Ovary (tissue), 9 donors: Measurements from ENCODE around the gene VWA3B. TPM values are rescaled to one million over a fixed set of nuclear protein-coding genes. Genes with fewer than 3 reads are reported as not detected.

Experiments
- DNase-seq, 5 donors: peaks; one replicate each; pipeline ENCODE4 v3.0.0-alpha.2; 2019 to 2020
- H3K27ac ChIP-seq, 2 donors: fragments of 200-600 bp; one replicate each; pipeline versions ENCODE4 v1.5.1 to v1.8.0; 2019 to 2022
- H3K27me3 ChIP-seq: fragments of 200-600 bp; one replicate; pipeline ENCODE4 v1.8.0; 2022
- H3K36me3 ChIP-seq: fragments of 200-600 bp; sonication (generic); one replicate; pipeline ENCODE4 v1.5.1; 2019
- H3K4me1 ChIP-seq: one replicate; pipeline ENCODE4 v1.8.1; 2013; ENCODE audit warnings: mild to moderate bottlenecking, moderate library complexity; ENCODE audit not compliant: insufficient read depth
- H3K4me3 ChIP-seq: fragments of 200-600 bp; sonication (generic); one replicate; pipeline ENCODE4 v1.5.1; 2017
- H3K9me3 ChIP-seq, 2 donors: fragments of 200-600 bp in 1 of 2; sonication (generic) in 1 of 2; one replicate each; pipeline versions ENCODE4 v1.5.1 to v1.8.1; 2013 to 2019; ENCODE audit warnings: mild to moderate bottlenecking in 1 of 2, moderate library complexity in 1 of 2
- EP300 ChIP-seq: sonication (generic); formaldehyde crosslinking; IDR thresholded peaks from one replicate; pipeline ENCODE4 v1.6.1; 2017; ENCODE audit warnings: antibody characterized with exemption
- POLR2A ChIP-seq: fragments of 450-650 bp; IDR thresholded peaks from one replicate; pipeline ENCODE4 v1.6.1; 2017; ENCODE audit warnings: antibody characterized with exemption, mild to moderate bottlenecking, moderate library complexity
- WGBS, 3 donors: extraction: QIAGEN DNeasy Blood & Tissue Kit in 1 of 3; methylation state at CpG; one replicate each; pipeline versions ENCODE4 v1.1.5 to v1.1.7; 2013 to 2017; 5-methylcytosine and 5-hydroxymethylcytosine counted together
- intact Hi-C, 4 donors: fragments of 100-400 bp; cut with DNase I; formaldehyde crosslinking; loops; one replicate each; pipeline versions ENCODE4 v1.11.0 to v1.15.1; 2022 to 2023
- polyA plus RNA-seq, 2 donors: library from polyadenylated mRNA; stranded (reverse); fragments of 200-250 nt in 1 of 2; fragments of 350-450 nt in 1 of 2; fragmentation: Illumina TruSeq in 1 of 2; extraction: RNeasy Lipid Tissue Mini Kit (QIAGEN cat#74804) in 1 of 2; gene quantifications; one replicate each; pipeline ENCODE4 v1.2.3, GENCODE V29; 2013 to 2014
- total RNA-seq, 7 donors: library from RNA; depleted of rRNA in 2 of 7; stranded (reverse); fragments of >200 nt in 2 of 7; fragmentation: NEBNext Ultra II Directional in 3 of 7; extraction: Animal tissue kit (Norgen Biotek cat#: 25700) in 3 of 7; gene quantifications; one replicate each; pipeline versions ENCODE4 v1.1.0 to v1.2.4, GENCODE V29; 2016 to 2023
- TF ChIP-seq, protein P1 (sequence below), 3 donors: fragments of 450-650 bp in 2 of 3; fragments of 200-600 bp in 1 of 3; IDR thresholded peaks; one replicate each; pipeline versions ENCODE4 v1.5.1 to v1.8.0; 2016 to 2022; ENCODE audit warnings: antibody characterized with exemption in 3 of 3, mild to moderate bottlenecking in 1 of 3
- donor health status: DM: no; HTN: no; CAD: no; lungs with moderate emphysema.
- donor health status: DM: no; HTN: no; CAD: no.
- donor health status: Bipolar disorder and iron deficiency.
- donor health status: DM: yes; HTN: yes; CAD: no.
- donor health status: DM: no; HTN: no; CAD: no.
- donor health status: DM: yes; HTN: yes; CAD: no.

The VWA3B gene
- total and polyA plus RNA-seq, 9 donors: 0.56 to 15.7 (median 1.1) TPM

DNA sequence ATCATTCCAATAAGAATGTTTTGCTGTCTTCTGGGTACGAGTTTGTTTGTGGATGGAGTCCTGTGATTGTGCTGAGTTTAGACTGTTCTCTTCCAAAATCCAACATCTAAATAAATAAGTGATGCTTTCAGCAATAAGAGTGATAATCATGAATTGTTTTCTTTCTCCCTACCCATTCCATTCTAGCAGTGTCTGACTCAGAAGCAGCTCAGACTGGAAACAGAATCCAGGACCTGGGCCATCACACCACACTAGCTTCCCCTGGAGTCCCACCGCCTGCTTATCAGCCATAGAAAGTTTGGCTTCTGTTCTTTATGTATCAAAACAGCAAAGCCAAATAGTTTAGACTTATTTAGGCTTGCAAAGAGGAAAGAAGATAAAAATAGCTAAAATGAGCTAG is 182.9 kb downstream of the VWA3B start:
- no peak overlapping the region for H3K4me3 ChIP-seq
- peak overlapping the region in 1 of 2 donors; percentile 21 for H3K27ac ChIP-seq
- WGBS, 3 donors: 5 to 15% (median 9%) methylated on average over 2 of the region's 2 CpGs
- no peaks in the 10 kb centered on the region for H3K36me3 ChIP-seq
- H3K27me3 ChIP-seq: no peaks in the 10 kb centered on the region
- DNase-seq: no peak
- H3K9me3 ChIP-seq: no peaks in the 10 kb centered on the region
- H3K4me1 ChIP-seq: peaks cover 7% of the 10 kb centered on the region
- TF ChIP-seq, protein P1, sequence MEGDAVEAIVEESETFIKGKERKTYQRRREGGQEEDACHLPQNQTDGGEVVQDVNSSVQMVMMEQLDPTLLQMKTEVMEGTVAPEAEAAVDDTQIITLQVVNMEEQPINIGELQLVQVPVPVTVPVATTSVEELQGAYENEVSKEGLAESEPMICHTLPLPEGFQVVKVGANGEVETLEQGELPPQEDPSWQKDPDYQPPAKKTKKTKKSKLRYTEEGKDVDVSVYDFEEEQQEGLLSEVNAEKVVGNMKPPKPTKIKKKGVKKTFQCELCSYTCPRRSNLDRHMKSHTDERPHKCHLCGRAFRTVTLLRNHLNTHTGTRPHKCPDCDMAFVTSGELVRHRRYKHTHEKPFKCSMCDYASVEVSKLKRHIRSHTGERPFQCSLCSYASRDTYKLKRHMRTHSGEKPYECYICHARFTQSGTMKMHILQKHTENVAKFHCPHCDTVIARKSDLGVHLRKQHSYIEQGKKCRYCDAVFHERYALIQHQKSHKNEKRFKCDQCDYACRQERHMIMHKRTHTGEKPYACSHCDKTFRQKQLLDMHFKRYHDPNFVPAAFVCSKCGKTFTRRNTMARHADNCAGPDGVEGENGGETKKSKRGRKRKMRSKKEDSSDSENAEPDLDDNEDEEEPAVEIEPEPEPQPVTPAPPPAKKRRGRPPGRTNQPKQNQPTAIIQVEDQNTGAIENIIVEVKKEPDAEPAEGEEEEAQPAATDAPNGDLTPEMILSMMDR (IDR thresholded peaks at IDR 0.05): no peak
- TF ChIP-seq POLR2A: no peak
- TF ChIP-seq EP300: no peak
- intact Hi-C loops: no loop called here

DNA sequence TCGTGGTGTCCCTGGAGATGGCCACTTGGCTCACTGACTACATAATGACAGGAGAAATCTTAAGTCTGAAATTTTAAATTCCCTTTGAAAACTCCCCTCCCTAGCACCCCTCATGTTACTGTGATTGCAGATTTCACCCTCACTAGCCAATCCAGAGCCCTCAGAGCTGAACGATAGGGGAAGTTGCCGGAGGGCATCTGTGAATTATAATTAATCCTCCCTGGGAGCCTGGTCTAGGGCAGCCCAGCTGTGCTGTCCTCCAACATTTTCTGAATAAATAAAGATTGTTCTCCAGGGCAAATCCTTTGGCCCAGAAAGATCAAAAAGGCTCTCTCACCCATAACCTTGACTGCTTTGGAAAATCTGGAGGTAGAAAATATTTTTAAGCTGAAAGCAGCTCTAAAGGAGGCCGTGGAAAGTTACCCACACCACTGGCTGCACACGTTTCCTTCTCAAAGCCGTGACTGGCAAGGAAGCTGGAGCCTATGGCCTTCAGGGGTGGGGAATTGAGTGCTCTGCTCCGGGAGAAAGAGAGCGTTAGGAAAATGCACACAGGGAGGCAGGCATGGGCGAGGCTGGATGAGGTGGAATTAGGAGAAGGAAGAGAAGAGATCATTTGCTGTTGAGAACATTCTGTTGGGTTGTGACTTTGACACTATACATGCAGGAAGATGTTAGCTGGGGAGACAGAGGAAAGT is 190.3 kb downstream of the VWA3B start:
- WGBS, 3 donors: 69 to 77% (median 70%) methylated on average over 9 of the region's 9 CpGs
- intact Hi-C loops: no loop called here
- DNase-seq: no peak

DNA sequence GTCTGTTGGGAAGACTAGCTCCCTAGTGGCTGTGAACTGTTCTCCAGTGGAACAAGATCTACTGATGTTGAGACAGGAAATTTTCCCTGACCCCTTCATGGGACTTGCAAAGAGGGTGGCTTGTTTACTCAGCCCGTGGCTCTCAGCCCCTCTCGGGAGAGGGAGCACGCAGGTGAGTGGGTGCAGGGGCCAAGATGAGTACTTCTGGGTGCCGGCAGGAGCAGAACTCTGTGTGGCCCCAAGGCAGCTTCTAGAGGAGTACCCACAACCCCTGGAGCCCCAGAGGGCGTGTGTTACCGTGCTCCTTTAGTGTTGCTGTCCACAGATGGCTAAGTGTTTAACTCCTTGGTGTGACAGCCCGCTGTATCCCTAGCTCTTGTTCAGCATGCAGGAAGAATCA is 191.1 kb downstream of the VWA3B start:
- Histone ChIP-seq H3K27me3 (no peaks in the 10 kb centered on the region), H3K36me3 (no peaks in the 10 kb centered on the region), H3K4me3 (no peak overlapping the region), H3K4me1 (no peaks in the 10 kb centered on the region), H3K27ac (no peak overlapping the region), H3K9me3 (no peaks in the 10 kb centered on the region)
- WGBS, 3 donors: 94 to 96% (median 95%) methylated on average over 7 of the region's 7 CpGs
- no peak for DNase-seq
- intact Hi-C loops: no loop called here
- TF ChIP-seq POLR2A (no peak), EP300 (no peak)
- TF ChIP-seq, protein P1 (IDR thresholded peaks at IDR 0.05): no peak

More for the DNA sequence above, 190.3 kb downstream of the VWA3B start:
- Histone ChIP-seq H3K36me3 (no peaks in the 10 kb centered on the region), H3K27me3 (no peaks in the 10 kb centered on the region), H3K27ac (no peak overlapping the region), H3K4me1 (no peaks in the 10 kb centered on the region), H3K9me3 (no peaks in the 10 kb centered on the region), H3K4me3 (no peak overlapping the region)
- TF ChIP-seq EP300 (no peak), POLR2A (no peak)
- TF ChIP-seq, protein P1 (IDR thresholded peaks at IDR 0.05): no peak

DNA sequence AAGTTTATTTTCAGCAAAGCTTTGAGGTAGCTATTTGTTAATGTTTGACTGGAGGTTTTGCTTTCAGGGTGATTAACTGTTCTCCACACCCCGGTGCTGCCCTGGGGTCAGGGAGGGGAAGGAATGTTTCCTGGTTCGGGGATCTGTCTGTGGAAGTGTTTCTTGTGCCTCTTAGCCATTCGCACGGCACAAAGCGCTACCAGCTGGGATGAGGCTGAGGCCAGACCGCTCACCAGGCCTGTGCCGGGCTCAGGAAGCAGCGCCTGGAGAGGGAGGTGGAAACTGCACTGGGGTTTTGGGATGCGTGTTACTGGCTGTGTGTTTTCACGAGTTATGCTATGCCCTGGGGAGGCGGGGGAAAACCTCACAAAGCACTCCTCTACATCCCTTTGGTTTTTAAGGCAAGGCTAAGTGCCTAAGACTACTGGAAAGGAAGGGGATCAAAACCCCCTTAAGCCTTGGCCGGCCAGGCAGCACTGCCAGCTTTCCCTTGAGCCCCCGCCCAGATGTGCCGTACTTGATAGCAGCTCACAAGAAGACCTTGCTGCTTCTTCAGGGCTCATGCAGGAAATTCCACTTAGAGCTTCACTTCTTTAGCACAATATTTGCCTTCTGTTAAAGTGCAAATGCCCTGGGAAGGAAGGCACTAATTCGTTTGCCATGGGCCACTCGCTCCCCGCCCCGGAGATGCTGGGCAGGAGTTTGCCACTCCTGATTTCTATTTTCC is 193.6 kb downstream of the VWA3B start:
- 32 to 37% (median 35%) methylated on average over 18 of the region's 18 CpGs for WGBS, 3 donors
- no peaks in the 10 kb centered on the region for H3K36me3 ChIP-seq
- no peaks in the 10 kb centered on the region for H3K9me3 ChIP-seq
- TF ChIP-seq POLR2A: no peak
- TF ChIP-seq, protein P1 (IDR thresholded peaks at IDR 0.05): no peak
- TF ChIP-seq EP300: no peak
- DNase-seq: no peak
- H3K27ac ChIP-seq: no peak overlapping the region
- no peak overlapping the region for H3K4me3 ChIP-seq
- no peaks in the 10 kb centered on the region for H3K27me3 ChIP-seq
- no peaks in the 10 kb centered on the region for H3K4me1 ChIP-seq
- intact Hi-C loops: no loop called here
